ENCODE data around the gene CAMK2A.

Gene CAMK2A

GRCh38 chr5:150245808-150246207, 43.8 kb downstream of the CAMK2A start:
- H3K27me3 ChIP-seq, result no peaks in the 10 kb centered on the region
- intact Hi-C loops (cut with DNase I; ENCODE audit: low total_unique reads), result no loop called here
- H3K9me3 ChIP-seq, result no peaks in the 10 kb centered on the region
- H3K36me3 ChIP-seq, result no peaks in the 10 kb centered on the region
- H3K4me1 ChIP-seq, result peaks cover 0 to 17% (median 13%) of the 10 kb centered on the region in 4 donors
- H3K27ac ChIP-seq, result peak overlapping the region in 1 of 2 donors; percentile 33
- no peak for DNase-seq
- H3K4me3 ChIP-seq, result peak overlapping the region in 1 of 2 donors; percentile 0
- no peak for TF ChIP-seq CTCF (IDR thresholded peaks at IDR 0.05)

GRCh38 chr5:150245111-150245789, 44.3 kb downstream of the CAMK2A start:
- H3K27ac ChIP-seq, result peak overlapping the region in 1 of 2 donors; percentile 33
- no peaks in the 10 kb centered on the region for H3K36me3 ChIP-seq
- H3K9me3 ChIP-seq, result no peaks in the 10 kb centered on the region
- peaks cover 0 to 17% (median 13%) of the 10 kb centered on the region in 4 donors for H3K4me1 ChIP-seq
- H3K27me3 ChIP-seq, result no peaks in the 10 kb centered on the region
- peak overlapping the region in 1 of 2 donors; percentile 0 for H3K4me3 ChIP-seq
- intact Hi-C loops (cut with DNase I; ENCODE audit: low total_unique reads), result no loop called here
- no peak for TF ChIP-seq CTCF (IDR thresholded peaks at IDR 0.05)
- peak in 1 of 2 donors; percentile 83 for DNase-seq

- no peak for TF ChIP-seq CTCF (IDR thresholded peaks at IDR 0.05)
- H3K9me3 ChIP-seq, result no peaks in the 10 kb centered on the region
- DNase-seq, result no peak
- no peak overlapping the region for H3K27ac ChIP-seq
- intact Hi-C loops (cut with DNase I; ENCODE audit: low total_unique reads), result no loop called here
- H3K4me1 ChIP-seq, result peaks cover 0 to 17% (median 13%) of the 10 kb centered on the region in 4 donors
- H3K36me3 ChIP-seq, result no peaks in the 10 kb centered on the region
- H3K4me3 ChIP-seq, result no peak overlapping the region
- no peaks in the 10 kb centered on the region for H3K27me3 ChIP-seq
These were observed 45.4 kb downstream of the CAMK2A start for GRCh38 chr5:150244209-150244608.

GRCh38 chr5:150243590-150243989, 46.0 kb downstream of the CAMK2A start:
- no peak for TF ChIP-seq CTCF (IDR thresholded peaks at IDR 0.05)
- no peak for DNase-seq
- Histone ChIP-seq H3K36me3 (no peaks in the 10 kb centered on the region), H3K27ac (no peak overlapping the region), H3K4me1 (peaks cover 0 to 17% (median 13%) of the 10 kb centered on the region in 4 donors), H3K4me3 (no peak overlapping the region), H3K27me3 (no peaks in the 10 kb centered on the region), H3K9me3 (no peaks in the 10 kb centered on the region)
- intact Hi-C loops (cut with DNase I; ENCODE audit: low total_unique reads), result no loop called here

- H3K27me3 ChIP-seq, result no peaks in the 10 kb centered on the region
- H3K36me3 ChIP-seq, result no peaks in the 10 kb centered on the region
- no peak for DNase-seq
- intact Hi-C loops (cut with DNase I; ENCODE audit: low total_unique reads), result no loop called here
- H3K4me1 ChIP-seq, result peaks cover 0 to 17% (median 13%) of the 10 kb centered on the region in 4 donors
- no peak for TF ChIP-seq CTCF (IDR thresholded peaks at IDR 0.05)
- no peak overlapping the region for H3K27ac ChIP-seq
- H3K9me3 ChIP-seq, result no peaks in the 10 kb centered on the region
- H3K4me3 ChIP-seq, result no peak overlapping the region
These were observed 47.2 kb downstream of the CAMK2A start for GRCh38 chr5:150242251-150242894.
